BJ (cell line): ENCODE results near the gene NCOA3. TPM values are rescaled to one million over a fixed set of nuclear protein-coding genes. Genes with fewer than 3 reads are reported as not detected.
A peak's percentile ranks its signal among the peaks of the same experiment; 100 is the strongest.

Source experiments
- CTCF ChIA-PET: fragments of 350-600 bp; formaldehyde crosslinking; extraction: SDS; loops from one replicate; lab custom pipeline; 2021; ENCODE audit warnings: antibody characterized with exemption, inconsistent platforms; lab: Yijun Ruan, JAX
- POLR2A ChIA-PET: fragments of 300-600 bp; sonication (Branson Sonifier 250); formaldehyde crosslinking; extraction: SDS; loops from one replicate; lab custom pipeline; 2021; ENCODE audit warnings: antibody characterized with exemption; lab: Charles Lee
- DNase-seq: peaks from one replicate; pipeline ENCODE4 v3.0.0-alpha.2; 2011; ENCODE audit warnings: low read depth
- H3K27me3 ChIP-seq: 2 replicates; pipeline ENCODE4 v1.6.0; 2011; ENCODE audit warnings: low read length; ENCODE audit not compliant: control insufficient read depth, insufficient read depth
- H3K36me3 ChIP-seq: 2 replicates; pipeline ENCODE4 v1.5.1; 2011; ENCODE audit warnings: low read length; ENCODE audit not compliant: control insufficient read depth, insufficient read depth
- H3K4me3 ChIP-seq: 2 replicates; pipeline ENCODE4 v1.5.1; 2011; ENCODE audit warnings: low read depth, mild to moderate bottlenecking, control low read depth, low read length
- CTCF ChIP-seq: IDR thresholded peaks from 2 replicates; pipeline ENCODE4 v1.5.1; 2011; ENCODE audit warnings: low read depth, mild to moderate bottlenecking, control low read depth, inconsistent platforms, low read length, moderate library complexity; ENCODE audit not compliant: insufficient read depth
- polyA plus RNA-seq: library from polyadenylated mRNA; depleted of rRNA; stranded (reverse); fragments of >200 nt; gene quantifications from 2 replicates; pipeline ENCODE4 v1.2.3, GENCODE V29; 2011

The NCOA3 gene
- polyA plus RNA-seq, 1 experiment = 23.6 TPM

- no peak for DNase-seq
- Histone ChIP-seq H3K4me3 (no peak overlapping the region), H3K36me3 (no peaks in the 10 kb centered on the region), H3K27me3 (no peaks in the 10 kb centered on the region)
- CTCF ChIA-PET = interaction anchor here (1.4 to 2.9 kb wide), 2 partner anchors 12 to 403 kb away, joined by 6 to 12 read pairs; no protein-coding TSS in a partner anchor
- POLR2A ChIA-PET = no interaction called here
- TF ChIP-seq CTCF = no peak
Measured at GRCh38 chr20:47609001-47609400, 107.3 kb downstream of the NCOA3 start.

- Histone ChIP-seq H3K4me3 (no peak overlapping the region), H3K27me3 (no peaks in the 10 kb centered on the region), H3K36me3 (no peaks in the 10 kb centered on the region)
- ChIA-PET POLR2A (no interaction called here), CTCF (interaction anchor here (0.8 to 2.9 kb wide), 6 partner anchors 8 to 1010 kb away, joined by 3 to 12 read pairs (median 4); no protein-coding TSS in a partner anchor)
- no peak for TF ChIP-seq CTCF
- DNase-seq = peak; percentile 46
Measured at GRCh38 chr20:47610247-47610944, 108.7 kb downstream of the NCOA3 start.

GRCh38 chr20:47610945-47611250 is 109.2 kb downstream of the NCOA3 start:
- ChIA-PET POLR2A (no interaction called here), CTCF (interaction anchor here (0.8 to 2.9 kb wide), 5 partner anchors 9 to 1010 kb away, joined by 3 to 12 read pairs (median 3); no protein-coding TSS in a partner anchor)
- no peaks in the 10 kb centered on the region for H3K36me3 ChIP-seq
- no peaks in the 10 kb centered on the region for H3K27me3 ChIP-seq
- TF ChIP-seq CTCF = no peak
- no peak for DNase-seq
- H3K4me3 ChIP-seq = no peak overlapping the region

GRCh38 chr20:47611785-47612184 is 110.1 kb downstream of the NCOA3 start:
- no peaks in the 10 kb centered on the region for H3K36me3 ChIP-seq
- TF ChIP-seq CTCF = no peak
- no peak overlapping the region for H3K4me3 ChIP-seq
- no peaks in the 10 kb centered on the region for H3K27me3 ChIP-seq
- CTCF ChIA-PET = interaction anchor here (0.7 kb wide), 1 partner anchor 69 kb away, joined by 3 read pairs; no protein-coding TSS in a partner anchor
- POLR2A ChIA-PET = no interaction called here
- DNase-seq = no peak

GRCh38 chr20:47612670-47613069 is 111.0 kb downstream of the NCOA3 start:
- ChIA-PET POLR2A (no interaction called here), CTCF (interaction anchor here (1.0 kb wide), 1 partner anchor 10 kb away, joined by 3 read pairs; no protein-coding TSS in a partner anchor)

More at GRCh38 chr20:47612670-47613069, 111.0 kb downstream of the NCOA3 start:
- Histone ChIP-seq H3K36me3 (no peaks in the 10 kb centered on the region), H3K4me3 (no peak overlapping the region), H3K27me3 (no peaks in the 10 kb centered on the region)
- no peak for DNase-seq
- no peak for TF ChIP-seq CTCF
